ENCODE data around the gene NHLRC2.
"Not testable (repeated sequence)": the region's sequence is repeated elsewhere in the genome, so short reads cannot be mapped to it uniquely, and the experiment has no call there.

NHLRC2 gene

DNA sequence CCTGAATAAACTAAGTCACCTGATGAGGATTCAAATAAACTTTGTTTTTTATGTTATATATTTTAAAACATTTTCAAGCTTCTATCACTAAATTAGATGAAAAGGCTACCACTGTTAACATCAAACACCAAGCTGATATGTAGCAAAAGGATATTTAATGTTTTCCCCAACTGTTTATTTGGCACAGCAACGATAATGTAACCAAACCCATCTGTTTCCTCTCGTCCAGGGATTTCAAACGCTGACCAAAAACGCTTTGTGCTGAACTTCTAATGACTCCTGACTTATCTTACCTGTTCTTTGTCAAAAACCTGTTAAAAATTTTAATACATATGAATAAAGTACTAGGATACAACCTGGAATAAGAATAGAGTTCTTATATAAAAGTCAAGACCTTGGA is 31.1 kb upstream of the NHLRC2 start:
- DNase-seq (ENCODE audit: low spot score): no peak
- H3K27ac ChIP-seq: no peak overlapping the region
- TF ChIP-seq, protein P1, sequence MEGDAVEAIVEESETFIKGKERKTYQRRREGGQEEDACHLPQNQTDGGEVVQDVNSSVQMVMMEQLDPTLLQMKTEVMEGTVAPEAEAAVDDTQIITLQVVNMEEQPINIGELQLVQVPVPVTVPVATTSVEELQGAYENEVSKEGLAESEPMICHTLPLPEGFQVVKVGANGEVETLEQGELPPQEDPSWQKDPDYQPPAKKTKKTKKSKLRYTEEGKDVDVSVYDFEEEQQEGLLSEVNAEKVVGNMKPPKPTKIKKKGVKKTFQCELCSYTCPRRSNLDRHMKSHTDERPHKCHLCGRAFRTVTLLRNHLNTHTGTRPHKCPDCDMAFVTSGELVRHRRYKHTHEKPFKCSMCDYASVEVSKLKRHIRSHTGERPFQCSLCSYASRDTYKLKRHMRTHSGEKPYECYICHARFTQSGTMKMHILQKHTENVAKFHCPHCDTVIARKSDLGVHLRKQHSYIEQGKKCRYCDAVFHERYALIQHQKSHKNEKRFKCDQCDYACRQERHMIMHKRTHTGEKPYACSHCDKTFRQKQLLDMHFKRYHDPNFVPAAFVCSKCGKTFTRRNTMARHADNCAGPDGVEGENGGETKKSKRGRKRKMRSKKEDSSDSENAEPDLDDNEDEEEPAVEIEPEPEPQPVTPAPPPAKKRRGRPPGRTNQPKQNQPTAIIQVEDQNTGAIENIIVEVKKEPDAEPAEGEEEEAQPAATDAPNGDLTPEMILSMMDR (IDR thresholded peaks at IDR 0.05): no peak
- no peak overlapping the region for H3K4me3 ChIP-seq

DNA sequence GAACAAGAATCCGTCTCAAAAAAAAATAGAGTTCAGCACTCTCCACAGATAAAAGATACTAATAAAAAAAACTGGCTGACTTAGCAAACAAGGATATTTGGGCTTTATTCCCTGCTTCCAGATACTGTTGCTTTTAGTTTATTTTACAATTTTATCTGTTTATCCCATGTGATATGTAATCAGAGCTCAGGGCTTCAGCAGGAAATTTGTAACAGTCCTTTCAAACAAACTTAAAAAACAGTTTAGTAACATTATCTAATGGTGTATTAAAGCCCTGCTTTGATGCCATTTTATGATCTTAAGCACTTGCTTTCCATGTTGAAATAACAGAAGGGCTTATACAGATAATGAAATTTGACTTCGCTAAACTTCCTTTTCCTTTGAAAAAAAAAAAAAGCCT is 28.7 kb upstream of the NHLRC2 start:
- H3K4me3 ChIP-seq: no peak overlapping the region
- no peak for DNase-seq (ENCODE audit: low spot score)

DNA sequence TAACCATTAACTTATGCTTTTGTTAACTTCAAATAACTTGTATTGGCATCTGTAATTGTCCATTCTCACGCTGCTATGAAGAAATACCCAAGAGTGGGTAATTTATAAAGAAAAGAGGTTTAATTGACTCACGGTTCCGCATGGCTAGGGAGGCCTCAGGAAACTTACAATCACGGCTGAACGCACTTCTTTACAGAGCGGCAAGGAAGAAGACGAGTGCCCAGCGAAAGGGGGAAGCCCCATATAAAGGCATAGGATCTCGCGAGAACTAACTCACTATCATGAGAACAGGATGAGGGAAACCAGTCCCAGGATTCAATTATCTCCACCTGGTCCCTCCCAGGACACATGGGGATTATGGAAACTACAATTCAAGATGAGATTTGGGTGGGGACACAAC is 25.9 kb upstream of the NHLRC2 start:
- H3K27ac ChIP-seq; H3K4me3 ChIP-seq; DNase-seq (ENCODE audit: low spot score): not testable (repeated sequence)

More for the DNA sequence above, 28.7 kb upstream of the NHLRC2 start:
- TF ChIP-seq, protein P1 (IDR thresholded peaks at IDR 0.05): no peak
- H3K27ac ChIP-seq: no peak overlapping the region

- no peak overlapping the region for H3K27ac ChIP-seq
- DNase-seq (ENCODE audit: low spot score): no peak
- TF ChIP-seq, protein P1 (IDR thresholded peaks at IDR 0.05): no peak
- no peak overlapping the region for H3K4me3 ChIP-seq
Observed at GRCh38 chr10:113842171-113842570, 12.3 kb upstream of the NHLRC2 start.

DNA sequence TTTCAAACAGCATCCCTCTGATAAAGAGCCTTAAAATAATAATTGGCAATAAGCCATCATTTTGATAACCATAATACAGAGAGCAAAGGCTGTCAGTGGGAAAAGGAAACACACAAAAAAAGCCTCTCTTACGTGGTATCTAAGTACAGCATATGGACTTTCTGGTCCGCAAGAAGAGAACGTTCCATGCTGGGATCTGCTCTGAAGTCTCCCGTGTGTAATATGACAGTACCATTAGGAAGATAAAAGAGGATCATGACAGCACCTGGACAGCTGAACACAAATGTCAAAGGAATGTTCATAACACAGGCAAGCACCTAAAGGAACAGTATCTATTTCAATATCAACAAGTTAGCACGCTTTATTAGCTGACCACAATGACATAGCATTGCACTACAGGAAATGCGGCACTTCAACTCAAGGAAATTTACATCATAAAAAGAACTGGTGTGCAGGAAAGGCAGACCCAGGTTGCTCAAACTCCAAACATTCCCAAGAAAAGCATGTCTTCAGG is 10.4 kb upstream of the NHLRC2 start:
- TF ChIP-seq, protein P1 (IDR thresholded peaks at IDR 0.05): no peak
- H3K4me3 ChIP-seq: no peak overlapping the region
- H3K27ac ChIP-seq: no peak overlapping the region
- no peak for DNase-seq (ENCODE audit: low spot score)

DNA sequence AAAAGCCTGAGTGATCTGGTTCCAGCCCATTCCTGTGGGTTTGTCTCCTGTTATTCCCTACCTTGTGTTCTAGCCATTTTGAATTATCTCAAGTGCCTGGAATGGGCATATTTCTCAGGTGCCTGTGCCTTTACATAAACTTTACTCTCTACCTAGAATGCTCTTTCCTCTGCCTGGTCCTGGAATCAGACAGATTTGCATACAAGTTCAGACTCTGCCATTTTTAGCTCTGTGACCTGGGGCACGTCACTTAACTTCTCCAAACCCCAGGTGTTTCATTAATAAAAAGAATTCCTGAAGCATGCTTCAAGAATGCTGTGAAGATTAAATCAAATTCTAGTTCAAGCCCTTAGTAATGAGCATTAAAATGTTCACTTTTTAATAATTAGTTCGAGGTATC is 8.4 kb upstream of the NHLRC2 start:
- TF ChIP-seq, protein P1 (IDR thresholded peaks at IDR 0.05): no peak
- Histone ChIP-seq H3K4me3 (no peak overlapping the region), H3K27ac (no peak overlapping the region)
- DNase-seq (ENCODE audit: low spot score): no peak

DNA sequence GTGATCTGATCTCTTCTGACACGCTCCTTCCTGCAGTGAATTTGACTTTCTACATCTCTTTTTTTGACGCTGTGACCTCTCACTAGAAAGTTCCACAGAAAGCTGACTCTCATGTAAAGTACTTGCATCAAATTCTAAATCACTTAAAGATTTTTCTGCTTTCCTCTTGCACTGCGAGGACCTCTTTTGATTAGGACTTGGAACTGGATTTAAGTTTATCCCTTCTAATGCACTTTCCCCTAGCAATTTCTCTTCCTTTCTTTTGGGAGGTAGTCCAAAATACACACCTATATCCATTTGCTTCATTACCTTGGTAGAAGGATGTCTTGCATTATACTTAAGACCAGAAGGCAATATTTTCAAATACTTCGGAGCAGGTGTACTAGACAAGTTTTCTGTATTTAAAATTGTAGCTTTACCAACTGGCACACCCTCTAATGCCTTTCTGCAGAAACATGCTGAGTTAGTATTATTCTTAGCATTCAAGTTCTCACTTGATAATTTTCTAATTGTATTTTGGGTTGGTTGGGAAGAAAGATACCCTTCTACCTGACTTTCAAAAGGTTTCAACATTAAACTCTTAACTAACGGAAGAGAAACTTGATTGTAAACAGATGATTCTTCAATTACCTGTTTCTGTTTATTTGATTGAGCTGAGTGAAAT is 5.2 kb upstream of the NHLRC2 start:
- TF ChIP-seq, protein P1 (IDR thresholded peaks at IDR 0.05): no peak
- Histone ChIP-seq H3K4me3 (no peak overlapping the region), H3K27ac (no peak overlapping the region)
- DNase-seq (ENCODE audit: low spot score): no peak
